ENCODE measurements around the gene ORM2. TPM values are rescaled to one million over a fixed set of nuclear protein-coding genes. Genes with fewer than 3 reads are reported as not detected.

Gene ORM2
- total and polyA plus RNA-seq, 10 donors, result 0.13 to 0.93 (median 0.38) TPM; not detected in 6

- peaks cover 0 to 1% (median 0%) of the 10 kb centered on the region in 8 donors for H3K9me3 ChIP-seq
- H3K4me3 ChIP-seq, result no peak overlapping the region
- TF ChIP-seq POLR2AphosphoS5 (IDR thresholded peaks at IDR 0.05) (no peak), POLR2A (IDR thresholded peaks at IDR 0.05) (no peak)
- intact Hi-C loops (cut with DNase I; ENCODE audit: low total_unique reads), result no loop called here
- DNase-seq, result peak; percentile 37
- no peaks in the 10 kb centered on the region for H3K36me3 ChIP-seq
- WGBS, 5 donors, result 77 to 94% (median 83%) methylated on average over 14 to 15 of the region's 15 CpGs
- peaks cover 0 to 9% (median 0%) of the 10 kb centered on the region in 7 donors for H3K27me3 ChIP-seq (replicated peaks in 1 of 7)
- peaks cover 3 to 13% (median 10%) of the 10 kb centered on the region in 6 donors for H3K4me1 ChIP-seq
- no peak overlapping the region for H3K27ac ChIP-seq
These were observed 27.7 kb upstream of the ORM2 start for GRCh38 chr9:114301798-114302565.

GRCh38 chr9:114302727-114303126, 26.9 kb upstream of the ORM2 start:
- intact Hi-C loops (cut with DNase I; ENCODE audit: low total_unique reads), result no loop called here
- Histone ChIP-seq H3K4me1 (peaks cover 3 to 13% (median 10%) of the 10 kb centered on the region in 6 donors), H3K27me3 (replicated peaks in 1 of 7) (peaks cover 0 to 9% (median 0%) of the 10 kb centered on the region in 7 donors), H3K27ac (no peak overlapping the region), H3K9me3 (no peaks in the 10 kb centered on the region), H3K4me3 (no peak overlapping the region), H3K36me3 (no peaks in the 10 kb centered on the region)
- peak; percentile 47 for DNase-seq
- no peak for TF ChIP-seq POLR2A (IDR thresholded peaks at IDR 0.05)
- WGBS, 5 donors, result 76 to 86% (median 84%) methylated on average over 6 of the region's 6 CpGs

GRCh38 chr9:114303571-114303970, 26.1 kb upstream of the ORM2 start:
- Histone ChIP-seq H3K27ac (no peak overlapping the region), H3K27me3 (replicated peaks in 1 of 7) (peaks cover 0 to 9% (median 0%) of the 10 kb centered on the region in 7 donors), H3K4me1 (peaks cover 3 to 13% (median 10%) of the 10 kb centered on the region in 6 donors), H3K36me3 (no peaks in the 10 kb centered on the region), H3K4me3 (no peak overlapping the region), H3K9me3 (no peaks in the 10 kb centered on the region)
- 74 to 92% (median 81%) methylated on average over 5 of the region's 5 CpGs for WGBS, 5 donors
- intact Hi-C loops (cut with DNase I; ENCODE audit: low total_unique reads), result no loop called here
- peak; percentile 13 for DNase-seq
- TF ChIP-seq POLR2A (IDR thresholded peaks at IDR 0.05) (no peak), CTCF (IDR thresholded peaks at IDR 0.05 in 8 of 11, conservative IDR thresholded peaks at IDR 0.05 in 3 of 11) (no peak), POLR2AphosphoS5 (IDR thresholded peaks at IDR 0.05) (no peak)

- H3K27ac ChIP-seq, result no peak overlapping the region
- no peak overlapping the region for H3K4me3 ChIP-seq
- H3K4me1 ChIP-seq, result peaks cover 3 to 13% (median 10%) of the 10 kb centered on the region in 6 donors
- peak; percentile 28 for DNase-seq
- intact Hi-C loops (cut with DNase I; ENCODE audit: low total_unique reads), result no loop called here
- TF ChIP-seq POLR2A (IDR thresholded peaks at IDR 0.05) (no peak), POLR2AphosphoS5 (IDR thresholded peaks at IDR 0.05) (no peak), CTCF (IDR thresholded peaks at IDR 0.05 in 8 of 11, conservative IDR thresholded peaks at IDR 0.05 in 3 of 11) (no peak)
- no peaks in the 10 kb centered on the region for H3K9me3 ChIP-seq
- WGBS, 5 donors, result 83 to 92% (median 84%) methylated on average over 4 of the region's 4 CpGs
- peaks cover 0 to 9% (median 0%) of the 10 kb centered on the region in 7 donors for H3K27me3 ChIP-seq (replicated peaks in 1 of 7)
- no peaks in the 10 kb centered on the region for H3K36me3 ChIP-seq
These were observed 25.7 kb upstream of the ORM2 start for GRCh38 chr9:114303977-114304376.

- no peak for TF ChIP-seq CTCF (IDR thresholded peaks at IDR 0.05 in 8 of 11, conservative IDR thresholded peaks at IDR 0.05 in 3 of 11)
- TF ChIP-seq POLR2AphosphoS5 (IDR thresholded peaks at IDR 0.05), result no peak
- no peak for TF ChIP-seq POLR2A (IDR thresholded peaks at IDR 0.05)
- H3K27ac ChIP-seq, result no peak overlapping the region
- peaks cover 3 to 13% (median 10%) of the 10 kb centered on the region in 6 donors for H3K4me1 ChIP-seq
- intact Hi-C loops (cut with DNase I; ENCODE audit: low total_unique reads), result no loop called here
- H3K27me3 ChIP-seq (replicated peaks in 1 of 7), result peaks cover 0 to 9% (median 0%) of the 10 kb centered on the region in 7 donors
- no peak overlapping the region for H3K4me3 ChIP-seq
- H3K36me3 ChIP-seq, result no peaks in the 10 kb centered on the region
- peak; percentile 58 for DNase-seq
- WGBS, 5 donors, result 79 to 88% (median 84%) methylated on average over 8 to 10 of the region's 10 CpGs
- H3K9me3 ChIP-seq, result no peaks in the 10 kb centered on the region
These were observed 25.1 kb upstream of the ORM2 start for GRCh38 chr9:114304416-114305188.
